ENCODE data around the gene MBD3L3.

DNA sequence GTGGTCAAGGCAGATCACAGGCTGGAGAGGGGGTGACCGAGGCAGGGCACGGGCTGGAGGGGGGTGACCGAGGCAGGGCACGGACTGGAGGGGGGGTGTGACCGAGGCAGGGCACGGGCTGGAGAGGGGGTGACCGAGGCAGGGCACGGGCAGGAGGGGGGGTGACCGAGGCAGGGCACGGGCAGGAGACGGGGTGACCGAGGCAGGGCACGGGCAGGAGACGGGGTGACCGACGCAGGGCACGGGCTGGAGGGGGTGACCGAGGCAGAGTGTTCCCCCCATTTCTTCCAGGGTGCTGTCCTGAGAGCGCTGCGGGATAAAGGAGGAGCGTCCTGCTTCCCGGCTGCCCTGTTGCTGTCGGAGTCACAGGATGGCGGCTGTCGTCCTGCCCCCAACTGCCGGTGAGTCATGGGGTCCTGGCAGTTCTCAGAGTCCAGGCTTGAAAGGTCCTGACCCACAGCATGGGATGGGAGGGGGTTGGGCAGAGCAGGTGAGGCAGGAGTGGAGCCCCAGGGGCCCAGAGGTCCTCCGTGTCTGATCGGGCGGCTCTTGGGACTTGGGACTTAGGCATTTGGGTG is 16.3 kb upstream of the MBD3L3 start:
- TF ChIP-seq, protein P1, sequence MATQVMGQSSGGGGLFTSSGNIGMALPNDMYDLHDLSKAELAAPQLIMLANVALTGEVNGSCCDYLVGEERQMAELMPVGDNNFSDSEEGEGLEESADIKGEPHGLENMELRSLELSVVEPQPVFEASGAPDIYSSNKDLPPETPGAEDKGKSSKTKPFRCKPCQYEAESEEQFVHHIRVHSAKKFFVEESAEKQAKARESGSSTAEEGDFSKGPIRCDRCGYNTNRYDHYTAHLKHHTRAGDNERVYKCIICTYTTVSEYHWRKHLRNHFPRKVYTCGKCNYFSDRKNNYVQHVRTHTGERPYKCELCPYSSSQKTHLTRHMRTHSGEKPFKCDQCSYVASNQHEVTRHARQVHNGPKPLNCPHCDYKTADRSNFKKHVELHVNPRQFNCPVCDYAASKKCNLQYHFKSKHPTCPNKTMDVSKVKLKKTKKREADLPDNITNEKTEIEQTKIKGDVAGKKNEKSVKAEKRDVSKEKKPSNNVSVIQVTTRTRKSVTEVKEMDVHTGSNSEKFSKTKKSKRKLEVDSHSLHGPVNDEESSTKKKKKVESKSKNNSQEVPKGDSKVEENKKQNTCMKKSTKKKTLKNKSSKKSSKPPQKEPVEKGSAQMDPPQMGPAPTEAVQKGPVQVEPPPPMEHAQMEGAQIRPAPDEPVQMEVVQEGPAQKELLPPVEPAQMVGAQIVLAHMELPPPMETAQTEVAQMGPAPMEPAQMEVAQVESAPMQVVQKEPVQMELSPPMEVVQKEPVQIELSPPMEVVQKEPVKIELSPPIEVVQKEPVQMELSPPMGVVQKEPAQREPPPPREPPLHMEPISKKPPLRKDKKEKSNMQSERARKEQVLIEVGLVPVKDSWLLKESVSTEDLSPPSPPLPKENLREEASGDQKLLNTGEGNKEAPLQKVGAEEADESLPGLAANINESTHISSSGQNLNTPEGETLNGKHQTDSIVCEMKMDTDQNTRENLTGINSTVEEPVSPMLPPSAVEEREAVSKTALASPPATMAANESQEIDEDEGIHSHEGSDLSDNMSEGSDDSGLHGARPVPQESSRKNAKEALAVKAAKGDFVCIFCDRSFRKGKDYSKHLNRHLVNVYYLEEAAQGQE (IDR thresholded peaks at IDR 0.05; ENCODE audit: low read depth): no peak
- TF ChIP-seq MAX (IDR thresholded peaks at IDR 0.05): no peak
